Mesendoderm (in vitro differentiated cells): ENCODE measurements around the gene APOF.
"Not testable (repeated sequence)": the region's sequence is repeated elsewhere in the genome, so short reads cannot be mapped to it uniquely, and the experiment has no call there.

Source experiments
- DNase-seq: peaks from one replicate; pipeline ENCODE4 v3.0.0; 2013
- H2AK5ac ChIP-seq: 2 replicates; pipeline ENCODE4 v1.6.1; 2013; ENCODE audit warnings: low read length, inconsistent platforms
- H2BK120ac ChIP-seq: 2 replicates; pipeline ENCODE4 v1.6.1; 2013; ENCODE audit warnings: low read depth, mild to moderate bottlenecking, low read length, moderate library complexity, mixed read lengths
- H2BK15ac ChIP-seq: replicated peaks from 2 replicates; pipeline ENCODE4 v1.6.1; 2013; ENCODE audit warnings: low read depth, mild to moderate bottlenecking, moderate library complexity
- H2BK5ac ChIP-seq: 2 replicates; pipeline ENCODE4 v1.6.1; 2013; ENCODE audit warnings: low read length, inconsistent platforms
- H3K18ac ChIP-seq: 2 replicates; pipeline ENCODE4 v1.6.1; 2013; ENCODE audit warnings: mild to moderate bottlenecking, low read length, mixed read lengths
- H3K23ac ChIP-seq: one replicate; pipeline ENCODE4 v1.6.1; 2013; ENCODE audit warnings: low read length
- H3K27ac ChIP-seq: 2 replicates; pipeline ENCODE4 v1.5.1; 2013; ENCODE audit warnings: low read depth, mild to moderate bottlenecking, inconsistent platforms, low read length, moderate library complexity
- H3K27me3 ChIP-seq: 2 replicates; pipeline ENCODE4 v1.6.1; 2013; ENCODE audit warnings: low read length, control low read depth, mild to moderate bottlenecking, inconsistent platforms; ENCODE audit not compliant: insufficient read depth, poor library complexity
- H3K36me3 ChIP-seq: 2 replicates; pipeline ENCODE4 v1.6.1; 2013; ENCODE audit warnings: low read length, inconsistent platforms; ENCODE audit not compliant: control insufficient read depth, insufficient read depth
- H3K4ac ChIP-seq: one replicate; pipeline ENCODE4 v1.6.1; 2013; ENCODE audit warnings: low read depth, mild to moderate bottlenecking, low read length, moderate library complexity
- H3K4me1 ChIP-seq: 2 replicates; pipeline ENCODE4 v1.6.1; 2013; ENCODE audit warnings: low read depth, low read length, inconsistent platforms; ENCODE audit not compliant: control insufficient read depth
- H3K4me2 ChIP-seq: 2 replicates; pipeline ENCODE4 v1.6.1; 2013; ENCODE audit warnings: low read length
- H3K4me3 ChIP-seq: 2 replicates; pipeline ENCODE4 v1.5.1; 2013; ENCODE audit warnings: mild to moderate bottlenecking, low read length
- H3K56ac ChIP-seq: one replicate; pipeline ENCODE4 v1.6.1; 2013; ENCODE audit warnings: low read length
- H3K79me1 ChIP-seq: 2 replicates; pipeline ENCODE4 v1.6.1; 2013; ENCODE audit warnings: low read length, inconsistent platforms
- H3K79me2 ChIP-seq: 2 replicates; pipeline ENCODE4 v1.6.1; 2013; ENCODE audit warnings: mild to moderate bottlenecking, low read length; ENCODE audit not compliant: control insufficient read depth, insufficient read depth
- H3K9ac ChIP-seq: 2 replicates; pipeline ENCODE4 v1.6.1; 2013; ENCODE audit warnings: low read length, inconsistent platforms
- H4K5ac ChIP-seq: one replicate; pipeline ENCODE4 v1.6.1; 2013; ENCODE audit warnings: low read length
- H4K8ac ChIP-seq: one replicate; pipeline ENCODE4 v1.6.1; 2013; ENCODE audit warnings: low read depth, mild to moderate bottlenecking, control low read depth, low read length, moderate library complexity
- WGBS: extraction: QIAGEN DNeasy Blood & Tissue Kit; methylation state at CpG from one replicate; pipeline ENCODE4 v1.1.7; 2013; ENCODE audit warnings: low lambda C conversion rate, missing lambda C conversion rate; ENCODE audit not compliant: insufficient coverage; ENCODE audit errors: extremely low coverage; 5-methylcytosine and 5-hydroxymethylcytosine counted together

The APOF gene

GRCh38 chr12:56401612-56402011, 39.0 kb upstream of the APOF start:
- H2BK5ac ChIP-seq, H3K27ac ChIP-seq, H3K9ac ChIP-seq, H3K18ac ChIP-seq, H3K79me2 ChIP-seq, H3K4me2 ChIP-seq, H4K5ac ChIP-seq, H3K23ac ChIP-seq, H2AK5ac ChIP-seq, H3K4me3 ChIP-seq, H3K36me3 ChIP-seq, H3K27me3 ChIP-seq, H2BK15ac ChIP-seq, H3K4ac ChIP-seq, H2BK120ac ChIP-seq, H3K79me1 ChIP-seq, H4K8ac ChIP-seq, H3K4me1 ChIP-seq, H3K56ac ChIP-seq, DNase-seq: not testable (repeated sequence)

DNA sequence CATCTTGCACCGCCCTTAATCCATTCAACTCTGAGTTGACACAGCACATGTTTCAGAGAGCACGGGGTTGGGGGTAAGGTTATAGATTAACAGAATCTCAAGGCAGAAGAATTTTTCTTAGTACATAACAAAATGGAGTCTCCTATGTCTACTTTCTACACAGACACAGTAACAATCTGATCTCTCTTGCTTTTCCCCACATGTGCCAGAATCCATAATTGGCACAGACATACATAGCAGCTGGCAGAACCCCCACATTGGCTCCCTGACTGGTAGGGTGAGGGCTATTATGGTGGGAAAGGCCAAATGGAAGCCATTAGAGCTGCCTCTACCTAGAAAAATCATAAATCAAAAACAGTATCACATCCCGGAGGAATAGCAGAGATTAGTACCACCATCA, 38.5 kb upstream of the APOF start:
- not testable (repeated sequence) for H3K18ac ChIP-seq, H2BK15ac ChIP-seq, H2BK5ac ChIP-seq, H3K9ac ChIP-seq, DNase-seq, H4K5ac ChIP-seq, H3K4ac ChIP-seq, H2BK120ac ChIP-seq, H3K23ac ChIP-seq, H3K4me2 ChIP-seq, H2AK5ac ChIP-seq, H3K79me2 ChIP-seq, H3K56ac ChIP-seq, H4K8ac ChIP-seq, H3K27ac ChIP-seq, H3K36me3 ChIP-seq, H3K4me1 ChIP-seq, H3K79me1 ChIP-seq, H3K27me3 ChIP-seq, H3K4me3 ChIP-seq
- WGBS: no CpG with 5 or more reads among the region's 3 CpGs

- DNase-seq, H2AK5ac ChIP-seq, H3K4me1 ChIP-seq, H3K9ac ChIP-seq, H2BK5ac ChIP-seq, H3K4me3 ChIP-seq, H2BK120ac ChIP-seq, H3K79me1 ChIP-seq, H3K79me2 ChIP-seq, H4K5ac ChIP-seq, H4K8ac ChIP-seq, H3K4me2 ChIP-seq, H3K36me3 ChIP-seq, H2BK15ac ChIP-seq, H3K4ac ChIP-seq, H3K23ac ChIP-seq, H3K27me3 ChIP-seq, H3K18ac ChIP-seq, H3K27ac ChIP-seq, H3K56ac ChIP-seq: not testable (repeated sequence)
- no CpG with 5 or more reads among the region's 3 CpGs for WGBS
These were observed 36.8 kb upstream of the APOF start for GRCh38 chr12:56399466-56399865.

- Histone ChIP-seq H3K4me2 (no peak overlapping the region), H3K27ac (no peak overlapping the region), H2AK5ac (no peak overlapping the region), H3K4me3 (no peak overlapping the region), H3K56ac (no peak overlapping the region), H2BK5ac (no peak overlapping the region), H3K4ac (no peak overlapping the region), H3K18ac (no peak overlapping the region), H3K79me1 (no peaks in the 10 kb centered on the region), H3K4me1 (no peaks in the 10 kb centered on the region), H3K23ac (no peak overlapping the region), H2BK120ac (no peak overlapping the region), H3K36me3 (no peaks in the 10 kb centered on the region), H3K9ac (no peak overlapping the region), H4K8ac (no peak overlapping the region), H3K79me2 (no peaks in the 10 kb centered on the region), H4K5ac (no peak overlapping the region), H2BK15ac (no peak overlapping the region), H3K27me3 (no peaks in the 10 kb centered on the region)
- no peak for DNase-seq
These were observed 35.7 kb upstream of the APOF start for GRCh38 chr12:56398324-56398723.

DNA sequence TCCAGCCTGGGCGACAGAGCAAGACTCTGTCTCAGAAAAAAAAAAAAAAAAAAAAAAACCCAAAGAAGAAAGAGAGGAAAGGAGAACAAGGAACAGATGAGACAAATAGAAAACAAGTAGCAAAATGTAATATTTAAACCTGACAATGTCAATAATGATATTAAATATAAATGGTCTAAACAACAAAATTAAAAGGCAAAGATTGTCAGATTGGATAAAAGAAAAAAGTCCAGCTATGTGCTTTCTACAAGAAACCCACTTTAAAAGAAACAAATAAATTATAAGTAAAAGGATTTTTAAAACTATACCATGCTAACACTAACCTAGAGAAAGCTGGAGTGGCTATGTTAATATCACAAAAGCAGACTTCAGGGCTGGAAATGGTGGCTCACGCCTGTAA, 29.7 kb upstream of the APOF start:
- no peak overlapping the region for H3K4me2 ChIP-seq
- no peaks in the 10 kb centered on the region for H3K36me3 ChIP-seq
- H3K79me1 ChIP-seq: no peaks in the 10 kb centered on the region
- no peak overlapping the region for H3K23ac ChIP-seq
- H3K9ac ChIP-seq: no peak overlapping the region
- no peak overlapping the region for H3K4me3 ChIP-seq
- H3K56ac ChIP-seq: no peak overlapping the region
- H3K4me1 ChIP-seq: no peaks in the 10 kb centered on the region
- H3K79me2 ChIP-seq: no peaks in the 10 kb centered on the region
- H2BK15ac ChIP-seq: no peak overlapping the region
- no peak overlapping the region for H4K5ac ChIP-seq
- H2BK5ac ChIP-seq: no peak overlapping the region
- DNase-seq: no peak
- no peak overlapping the region for H3K27ac ChIP-seq
- H4K8ac ChIP-seq: no peak overlapping the region
- no peak overlapping the region for H2AK5ac ChIP-seq
- H3K18ac ChIP-seq: no peak overlapping the region
- H2BK120ac ChIP-seq: no peak overlapping the region
- no peaks in the 10 kb centered on the region for H3K27me3 ChIP-seq
- no CpG with 5 or more reads among the region's 2 CpGs for WGBS
- no peak overlapping the region for H3K4ac ChIP-seq

- Histone ChIP-seq H3K56ac (no peak overlapping the region), H2AK5ac (no peak overlapping the region), H3K4me2 (no peak overlapping the region), H3K79me1 (no peaks in the 10 kb centered on the region), H2BK120ac (no peak overlapping the region), H3K27ac (no peak overlapping the region), H3K4me3 (no peak overlapping the region), H3K79me2 (no peaks in the 10 kb centered on the region), H3K4ac (no peak overlapping the region), H3K23ac (no peak overlapping the region), H3K9ac (no peak overlapping the region), H4K5ac (no peak overlapping the region), H3K27me3 (no peaks in the 10 kb centered on the region), H2BK15ac (no peak overlapping the region), H4K8ac (no peak overlapping the region), H2BK5ac (no peak overlapping the region), H3K4me1 (no peaks in the 10 kb centered on the region), H3K18ac (no peak overlapping the region), H3K36me3 (no peaks in the 10 kb centered on the region)
- WGBS: no CpG with 5 or more reads among the region's 1 CpG
- DNase-seq: no peak
These were observed 29.1 kb upstream of the APOF start for GRCh38 chr12:56391721-56392120.
